ENCODE measurements around the gene LRRN4CL.

The LRRN4CL gene

DNA sequence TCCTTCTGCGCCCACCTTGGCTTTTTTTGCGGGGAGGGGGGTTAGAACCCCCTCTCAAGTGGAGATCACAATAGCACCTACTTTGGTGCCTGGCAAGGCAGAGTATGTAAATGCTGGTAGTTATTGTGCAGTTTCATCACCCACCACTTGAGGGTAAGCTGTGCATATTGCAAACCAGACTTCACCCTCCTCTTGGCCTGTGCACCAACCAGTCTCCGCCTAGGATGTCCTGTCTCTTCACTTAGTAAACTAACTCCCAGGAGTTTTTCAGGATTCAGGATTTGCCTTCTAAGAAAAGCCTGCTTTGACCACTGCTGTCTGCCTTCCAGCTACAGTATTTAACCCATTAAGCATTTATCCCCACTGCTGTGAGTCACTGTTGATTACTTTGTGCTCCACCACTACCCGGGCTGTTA, 8.5 kb downstream of the LRRN4CL start:
- DNase-seq, result no peak
- H3K4me1 Mint-ChIP-seq, result peaks cover 38% of the 10 kb centered on the region
- peak overlapping the region; percentile 66 for H3K4me3 Mint-ChIP-seq
- peaks cover 20% of the 10 kb centered on the region for H3K36me3 Mint-ChIP-seq (ENCODE audit: low read depth)
- H3K27me3 Mint-ChIP-seq (ENCODE audit: low read depth, poor library complexity), result no peaks in the 10 kb centered on the region
- TF ChIP-seq, protein P1, sequence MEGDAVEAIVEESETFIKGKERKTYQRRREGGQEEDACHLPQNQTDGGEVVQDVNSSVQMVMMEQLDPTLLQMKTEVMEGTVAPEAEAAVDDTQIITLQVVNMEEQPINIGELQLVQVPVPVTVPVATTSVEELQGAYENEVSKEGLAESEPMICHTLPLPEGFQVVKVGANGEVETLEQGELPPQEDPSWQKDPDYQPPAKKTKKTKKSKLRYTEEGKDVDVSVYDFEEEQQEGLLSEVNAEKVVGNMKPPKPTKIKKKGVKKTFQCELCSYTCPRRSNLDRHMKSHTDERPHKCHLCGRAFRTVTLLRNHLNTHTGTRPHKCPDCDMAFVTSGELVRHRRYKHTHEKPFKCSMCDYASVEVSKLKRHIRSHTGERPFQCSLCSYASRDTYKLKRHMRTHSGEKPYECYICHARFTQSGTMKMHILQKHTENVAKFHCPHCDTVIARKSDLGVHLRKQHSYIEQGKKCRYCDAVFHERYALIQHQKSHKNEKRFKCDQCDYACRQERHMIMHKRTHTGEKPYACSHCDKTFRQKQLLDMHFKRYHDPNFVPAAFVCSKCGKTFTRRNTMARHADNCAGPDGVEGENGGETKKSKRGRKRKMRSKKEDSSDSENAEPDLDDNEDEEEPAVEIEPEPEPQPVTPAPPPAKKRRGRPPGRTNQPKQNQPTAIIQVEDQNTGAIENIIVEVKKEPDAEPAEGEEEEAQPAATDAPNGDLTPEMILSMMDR (IDR thresholded peaks at IDR 0.05), result peak; percentile 44
- H3K9me3 Mint-ChIP-seq, result no peaks in the 10 kb centered on the region
- peak overlapping the region; percentile 69 for H3K27ac Mint-ChIP-seq

DNA sequence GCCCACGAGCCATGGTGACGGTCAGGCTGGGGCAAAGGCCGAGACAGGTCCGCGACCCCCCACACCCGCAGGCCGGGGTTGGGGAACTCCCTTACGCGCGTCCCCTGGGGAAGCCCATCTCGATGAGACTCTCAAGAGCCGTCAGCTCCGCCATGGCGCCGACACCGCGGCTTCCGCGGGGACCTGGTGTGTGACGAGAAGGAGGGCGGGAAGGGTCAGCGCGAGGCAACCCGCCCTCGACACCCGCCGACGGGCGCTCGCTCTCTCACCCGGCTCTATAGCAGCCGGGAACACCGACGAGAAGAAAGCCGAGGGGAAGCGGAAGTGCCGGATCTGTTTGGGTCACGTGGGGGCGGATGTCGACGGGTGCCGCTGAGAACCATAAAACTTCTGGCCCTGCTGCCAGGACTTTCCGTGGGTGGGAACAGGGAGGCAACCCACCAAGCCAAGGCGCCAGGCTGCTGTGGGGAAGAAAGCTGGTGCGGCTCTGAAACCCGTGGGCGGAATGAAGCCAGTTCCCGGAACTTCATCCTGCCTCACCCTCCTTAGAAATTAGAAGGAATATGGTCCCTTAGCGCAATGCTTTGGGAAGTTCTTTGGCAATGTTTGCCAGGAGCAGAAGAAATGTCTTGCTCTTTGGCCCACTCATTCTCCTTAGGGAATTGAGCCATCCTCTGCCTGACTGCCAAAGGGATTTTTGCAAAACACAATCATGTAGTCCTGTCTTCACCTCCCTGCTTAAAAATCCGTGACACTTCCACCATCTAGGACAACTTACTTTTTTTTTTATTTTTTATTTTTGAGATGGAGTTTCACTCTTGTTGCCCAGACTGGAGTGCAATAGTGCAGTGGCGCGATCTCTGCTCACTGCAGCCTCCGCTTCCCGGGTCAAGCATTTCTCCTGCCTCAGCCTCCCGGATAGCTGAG, 10.3 kb downstream of the LRRN4CL start, which contains the start of gene UBXN1:
UBXN1 (minus strand) TSS at position 304 of the 927 bp plus-strand sequence; CDS start at position 154, 150 bp downstream.
- Mint-ChIP-seq H3K36me3 (ENCODE audit: low read depth) (peaks cover 26% of the 10 kb centered on the region), H3K27ac (peak within 1 kb of the TSS; percentile 89), H3K4me3 (peak within 1 kb of the TSS; percentile 88), H3K9me3 (no peaks in the 10 kb centered on the region), H3K27me3 (ENCODE audit: low read depth, poor library complexity) (no peaks in the 10 kb centered on the region), H3K4me1 (peaks cover 38% of the 10 kb centered on the region)
- DNase-seq, result peak; percentile 79
- TF ChIP-seq, protein P1 (IDR thresholded peaks at IDR 0.05), result no peak

DNA sequence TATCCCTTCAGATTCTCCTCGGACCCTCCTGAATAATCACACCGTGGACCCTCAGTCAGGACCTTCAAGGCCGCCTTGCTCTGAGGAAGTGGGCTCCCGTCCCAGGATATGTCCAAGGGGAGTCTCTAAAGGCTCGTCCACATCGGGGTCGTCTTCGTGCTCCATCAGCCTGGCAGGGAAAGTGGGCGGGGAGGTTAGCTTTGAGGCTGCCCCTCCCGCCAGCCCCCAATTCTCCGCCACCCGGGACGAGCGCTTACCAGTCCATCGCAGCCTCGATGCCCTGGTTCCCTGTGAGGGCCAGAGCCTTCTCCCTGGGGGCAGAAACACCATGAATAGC, 10.9 kb downstream of the LRRN4CL start:
- Mint-ChIP-seq H3K9me3 (no peaks in the 10 kb centered on the region), H3K4me1 (peaks cover 39% of the 10 kb centered on the region)

DNA sequence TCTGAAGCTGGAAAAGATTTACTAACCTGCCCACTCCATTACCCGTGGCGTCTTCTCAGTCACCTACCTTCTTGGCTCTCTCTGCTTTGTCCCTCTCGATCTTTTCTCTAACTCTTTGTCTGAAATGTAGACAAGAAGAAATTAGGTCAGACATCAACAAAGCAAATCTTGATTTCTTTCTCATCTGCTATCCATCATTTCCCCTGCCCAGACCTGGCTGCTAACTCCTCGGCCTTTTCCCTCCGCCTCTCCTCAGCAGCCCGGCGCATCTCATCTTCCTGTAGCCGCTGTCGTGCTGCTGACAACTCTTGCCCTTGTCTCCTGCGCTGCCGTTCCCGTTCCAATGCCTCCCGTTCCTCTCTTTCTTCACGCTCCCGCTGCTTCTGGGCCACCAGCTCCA, 11.6 kb downstream of the LRRN4CL start:
- TF ChIP-seq, protein P1 (IDR thresholded peaks at IDR 0.05), result no peak
- H3K4me1 Mint-ChIP-seq, result peaks cover 46% of the 10 kb centered on the region
- DNase-seq, result no peak
- peak overlapping the region; percentile 88 for H3K4me3 Mint-ChIP-seq
- no peaks in the 10 kb centered on the region for H3K27me3 Mint-ChIP-seq (ENCODE audit: low read depth, poor library complexity)
- peak overlapping the region; percentile 53 for H3K27ac Mint-ChIP-seq
- peaks cover 26% of the 10 kb centered on the region for H3K36me3 Mint-ChIP-seq (ENCODE audit: low read depth)
- H3K9me3 Mint-ChIP-seq, result no peaks in the 10 kb centered on the region

More for the DNA sequence above, 10.9 kb downstream of the LRRN4CL start:
- H3K4me3 Mint-ChIP-seq, result peak overlapping the region; percentile 88
- no peak for DNase-seq
- H3K36me3 Mint-ChIP-seq (ENCODE audit: low read depth), result peaks cover 26% of the 10 kb centered on the region
- H3K27me3 Mint-ChIP-seq (ENCODE audit: low read depth, poor library complexity), result no peaks in the 10 kb centered on the region
- H3K27ac Mint-ChIP-seq, result peak overlapping the region; percentile 89
- TF ChIP-seq, protein P1 (IDR thresholded peaks at IDR 0.05), result no peak

DNA sequence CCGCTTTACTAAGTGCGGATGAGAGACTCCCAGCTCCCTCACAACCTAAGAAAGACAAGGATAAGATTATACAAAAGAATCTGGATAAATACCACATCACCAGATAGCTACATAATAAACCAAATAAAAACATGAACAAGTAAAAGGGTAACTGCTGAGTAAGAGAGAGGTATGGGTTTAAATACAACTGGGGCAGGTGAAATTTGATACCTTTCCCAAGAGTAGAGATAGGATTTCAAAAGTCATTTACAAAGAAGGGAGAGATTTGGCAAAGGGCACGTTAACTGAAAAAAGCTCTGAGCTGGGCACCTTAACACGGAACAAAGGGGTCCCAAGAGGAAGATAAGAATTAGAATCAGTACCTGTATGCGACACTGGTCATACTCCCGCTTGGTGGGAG, 12.2 kb downstream of the LRRN4CL start:
- peak overlapping the region; percentile 88 for H3K4me3 Mint-ChIP-seq
- H3K4me1 Mint-ChIP-seq, result peaks cover 49% of the 10 kb centered on the region
- peaks cover 26% of the 10 kb centered on the region for H3K36me3 Mint-ChIP-seq (ENCODE audit: low read depth)
- peak overlapping the region; percentile 53 for H3K27ac Mint-ChIP-seq
- H3K9me3 Mint-ChIP-seq, result no peaks in the 10 kb centered on the region
- DNase-seq, result no peak
- TF ChIP-seq, protein P1 (IDR thresholded peaks at IDR 0.05), result no peak
- H3K27me3 Mint-ChIP-seq (ENCODE audit: low read depth, poor library complexity), result no peaks in the 10 kb centered on the region
